Measurements from ENCODE around the gene UGP2.

The UGP2 gene

DNA sequence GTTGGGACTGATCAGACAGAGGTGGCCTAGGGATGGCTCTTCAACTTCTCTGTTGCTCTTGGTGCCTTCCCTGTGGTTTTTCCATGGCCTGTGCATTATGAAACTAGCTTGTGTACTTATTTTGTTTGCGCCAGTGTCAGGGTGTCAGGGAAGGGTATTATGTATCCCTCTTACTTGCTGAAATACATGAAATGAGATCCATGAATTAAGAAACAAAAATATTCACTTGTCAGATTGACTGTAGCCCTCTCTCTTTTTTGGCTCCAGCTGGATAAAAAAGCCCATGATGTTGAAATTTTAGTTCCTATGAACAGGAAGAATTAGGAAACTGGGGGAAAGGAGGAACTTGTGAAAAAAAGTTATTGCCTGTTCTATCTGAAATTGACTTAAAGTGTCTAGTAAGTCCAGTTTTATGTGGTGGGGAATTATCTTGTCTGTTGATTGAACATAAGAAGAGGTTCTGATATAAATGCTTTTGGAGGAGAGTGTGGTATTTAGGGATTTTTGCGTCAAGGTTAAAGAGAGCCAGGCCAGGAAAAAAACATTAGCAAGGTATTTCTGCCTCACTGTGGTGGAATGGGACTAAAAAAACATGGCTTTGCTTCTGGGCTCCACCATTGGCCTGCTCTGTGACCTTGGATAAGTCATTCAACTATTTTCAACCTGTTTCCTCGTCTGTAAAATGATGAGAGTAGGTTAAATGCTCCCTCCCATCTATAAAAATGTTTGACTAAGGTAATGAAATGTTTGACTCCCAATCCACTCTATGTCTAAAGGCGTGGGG lies 12.0 kb downstream of the UGP2 start:
- no peak overlapping the region for H3K4me3 ChIP-seq (replicated peaks in 1 of 2; ENCODE audit: low read depth in 2 of 2, low read length in 2 of 2)
- TF ChIP-seq, protein P1, sequence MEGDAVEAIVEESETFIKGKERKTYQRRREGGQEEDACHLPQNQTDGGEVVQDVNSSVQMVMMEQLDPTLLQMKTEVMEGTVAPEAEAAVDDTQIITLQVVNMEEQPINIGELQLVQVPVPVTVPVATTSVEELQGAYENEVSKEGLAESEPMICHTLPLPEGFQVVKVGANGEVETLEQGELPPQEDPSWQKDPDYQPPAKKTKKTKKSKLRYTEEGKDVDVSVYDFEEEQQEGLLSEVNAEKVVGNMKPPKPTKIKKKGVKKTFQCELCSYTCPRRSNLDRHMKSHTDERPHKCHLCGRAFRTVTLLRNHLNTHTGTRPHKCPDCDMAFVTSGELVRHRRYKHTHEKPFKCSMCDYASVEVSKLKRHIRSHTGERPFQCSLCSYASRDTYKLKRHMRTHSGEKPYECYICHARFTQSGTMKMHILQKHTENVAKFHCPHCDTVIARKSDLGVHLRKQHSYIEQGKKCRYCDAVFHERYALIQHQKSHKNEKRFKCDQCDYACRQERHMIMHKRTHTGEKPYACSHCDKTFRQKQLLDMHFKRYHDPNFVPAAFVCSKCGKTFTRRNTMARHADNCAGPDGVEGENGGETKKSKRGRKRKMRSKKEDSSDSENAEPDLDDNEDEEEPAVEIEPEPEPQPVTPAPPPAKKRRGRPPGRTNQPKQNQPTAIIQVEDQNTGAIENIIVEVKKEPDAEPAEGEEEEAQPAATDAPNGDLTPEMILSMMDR (IDR thresholded peaks at IDR 0.05; ENCODE audit: low read depth, low read length) = no peak
- peak; percentile 45 to 75 for DNase-seq (ENCODE audit: low read depth in 2 of 2)

DNA sequence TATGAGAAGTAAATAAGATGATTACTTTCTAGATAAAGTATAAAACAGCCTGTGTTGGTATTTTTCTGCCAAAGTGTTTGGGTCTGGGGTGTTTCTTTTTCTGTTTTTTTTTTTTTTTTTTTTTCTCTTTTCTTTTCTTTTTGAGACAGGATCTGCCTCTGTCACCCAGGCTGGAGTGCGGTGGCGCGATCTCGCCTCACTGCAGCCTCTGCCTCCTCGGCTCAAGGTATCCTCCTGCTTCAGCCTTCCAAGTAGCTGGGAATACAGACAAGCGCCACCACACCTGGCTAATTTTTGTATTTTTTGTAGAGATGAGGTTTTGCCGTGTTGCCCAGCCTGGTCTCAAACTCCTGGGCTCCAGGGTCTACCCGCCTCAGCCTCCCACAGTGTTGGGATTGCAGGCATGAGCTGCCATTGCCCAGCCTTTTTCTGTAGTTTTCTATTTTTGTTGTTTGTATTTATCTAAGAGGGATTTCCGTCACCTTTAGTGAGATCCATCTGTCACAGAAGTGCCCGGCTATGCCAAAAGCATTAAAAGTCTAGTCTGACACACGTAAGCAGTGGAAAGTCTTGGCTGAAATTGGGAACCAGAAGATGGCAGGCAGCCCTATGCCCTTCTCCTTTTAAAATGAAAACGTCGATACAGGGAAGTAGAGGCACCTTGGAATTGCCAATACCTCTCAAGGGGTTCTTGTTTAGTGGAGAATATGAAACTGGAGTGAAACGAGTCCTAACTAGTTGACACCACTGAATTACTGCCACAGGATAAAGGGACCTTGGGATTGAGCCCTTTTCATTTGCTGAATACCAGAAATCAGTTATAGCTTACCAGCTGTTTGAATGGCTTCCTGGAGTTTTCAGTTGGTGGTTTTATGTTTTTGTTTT lies 14.0 kb downstream of the UGP2 start:
- H3K4me3 ChIP-seq (replicated peaks in 1 of 2; ENCODE audit: low read depth in 2 of 2, low read length in 2 of 2) = no peak overlapping the region
- TF ChIP-seq, protein P1 (IDR thresholded peaks at IDR 0.05; ENCODE audit: low read depth, low read length) = no peak
- no peak for DNase-seq (ENCODE audit: low read depth in 2 of 2)

DNA sequence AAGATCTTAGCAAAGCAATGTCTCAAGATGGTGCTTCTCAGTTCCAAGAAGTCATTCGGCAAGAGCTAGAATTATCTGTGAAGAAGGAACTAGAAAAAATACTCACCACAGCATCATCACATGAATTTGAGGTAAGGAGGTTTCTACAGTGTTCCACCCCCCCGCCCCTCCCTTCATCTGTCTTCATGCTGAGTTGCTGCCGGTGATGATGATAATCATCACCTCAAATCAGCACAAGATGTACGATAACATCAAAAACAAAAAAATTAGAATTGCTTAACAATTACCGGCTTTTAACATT lies 14.6 kb downstream of the UGP2 start:
- DNase-seq (ENCODE audit: low read depth in 2 of 2) = no peak
- TF ChIP-seq, protein P1 (IDR thresholded peaks at IDR 0.05; ENCODE audit: low read depth, low read length) = no peak
- no peak overlapping the region for H3K4me3 ChIP-seq (replicated peaks in 1 of 2; ENCODE audit: low read depth in 2 of 2, low read length in 2 of 2)

DNA sequence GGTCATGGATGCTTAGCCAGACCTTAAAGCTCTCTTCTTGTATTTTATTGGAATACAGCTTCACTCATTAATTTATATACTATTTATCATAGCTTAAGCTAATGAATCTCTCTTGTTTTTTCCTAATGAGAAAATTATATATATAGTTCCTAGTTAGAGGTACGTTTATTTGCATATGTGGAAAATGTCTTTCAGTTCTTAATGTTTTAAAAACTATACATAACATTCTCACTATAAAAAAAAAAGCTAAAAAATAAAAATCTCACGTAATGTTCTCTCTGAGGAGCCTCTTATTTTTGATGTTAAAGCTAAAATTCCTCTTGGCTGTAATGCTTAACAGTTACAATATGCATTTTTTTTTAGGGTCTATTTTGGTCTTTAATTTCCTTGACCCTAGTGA lies 16.6 kb downstream of the UGP2 start:
- TF ChIP-seq, protein P1 (IDR thresholded peaks at IDR 0.05; ENCODE audit: low read depth, low read length) = no peak
- H3K4me3 ChIP-seq (replicated peaks in 1 of 2; ENCODE audit: low read depth in 2 of 2, low read length in 2 of 2) = no peak overlapping the region
- DNase-seq (ENCODE audit: low read depth in 2 of 2) = no peak

DNA sequence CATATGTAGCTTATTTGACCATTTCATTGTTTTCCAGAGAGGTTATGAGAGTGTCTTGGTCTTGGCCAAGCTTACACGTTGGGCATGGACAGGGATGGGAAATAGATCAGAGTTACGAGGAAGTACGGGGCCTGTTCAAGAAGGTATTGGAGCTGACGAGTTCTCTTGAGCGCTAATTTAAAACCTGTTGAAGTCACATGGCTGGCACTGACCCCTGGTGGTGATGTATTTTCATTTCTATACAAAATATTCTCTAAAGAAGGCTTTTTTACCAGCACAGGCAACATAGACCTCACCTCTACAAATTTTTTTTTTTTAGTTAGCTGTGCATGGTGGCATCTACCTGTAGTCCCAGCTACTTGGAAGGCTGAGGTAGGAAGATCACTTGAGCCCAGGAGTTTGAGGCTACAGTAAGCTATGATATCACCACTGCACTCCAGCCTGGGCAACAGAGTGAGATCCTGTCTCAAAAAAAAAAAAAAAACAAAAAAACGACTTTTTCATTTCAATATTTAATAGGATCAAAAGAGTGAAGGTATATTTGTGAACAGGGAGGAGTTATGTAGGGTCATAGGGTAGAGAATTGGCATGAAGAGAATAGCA lies 19.6 kb downstream of the UGP2 start:
- TF ChIP-seq, protein P1 (IDR thresholded peaks at IDR 0.05; ENCODE audit: low read depth, low read length) = peak; percentile 30
- no peak overlapping the region for H3K4me3 ChIP-seq (replicated peaks in 1 of 2; ENCODE audit: low read depth in 2 of 2, low read length in 2 of 2)
- peak; percentile 81 to 85 for DNase-seq (ENCODE audit: low read depth in 2 of 2)

DNA sequence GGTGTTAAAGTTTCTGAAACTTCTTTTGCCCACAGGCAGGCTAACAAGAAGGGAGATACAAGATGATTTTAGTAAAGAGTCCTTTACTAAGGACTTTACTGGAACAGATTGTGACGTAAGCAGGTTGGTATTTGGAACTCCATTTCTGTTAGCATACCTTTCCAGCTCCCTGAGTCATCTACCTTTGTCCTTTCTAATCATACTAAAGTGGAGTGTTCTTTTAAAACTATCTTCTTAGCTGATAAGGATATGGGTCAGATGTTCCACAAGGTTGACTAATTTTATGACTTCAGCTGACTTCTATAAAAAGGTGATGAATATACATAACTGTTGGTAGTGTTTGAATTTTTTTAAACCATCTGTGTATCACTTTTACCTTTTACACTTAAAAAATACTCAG lies 21.1 kb downstream of the UGP2 start:
- DNase-seq (ENCODE audit: low read depth in 2 of 2) = peak in 1 of 2 donors; percentile 46
- TF ChIP-seq, protein P1 (IDR thresholded peaks at IDR 0.05; ENCODE audit: low read depth, low read length) = no peak
- no peak overlapping the region for H3K4me3 ChIP-seq (replicated peaks in 1 of 2; ENCODE audit: low read depth in 2 of 2, low read length in 2 of 2)

Measured in cardiac fibroblast (primary cell).